UCSD-AML1 (cell line): ENCODE results near the gene LAG3.

Experiments
- DNase-seq: peaks from one replicate; lab custom pipeline; 2025; ENCODE audit not compliant: unreplicated experiment; lab: John Stamatoyannopoulos, UW

LAG3 gene

GRCh38 chr12:6787309-6787708 lies 15.0 kb downstream of the LAG3 start:
- DNase-seq: no peak

- peak; percentile 83 for DNase-seq
Measured at GRCh38 chr12:6788972-6789924, 16.9 kb downstream of the LAG3 start, which contains the start of gene CD4. Gene CD4, plus strand, starts transcription at chr12:6789528. Its CDS starts 10,611 bp downstream, at chr12:6800139.

- DNase-seq: peak; percentile 56
Measured at GRCh38 chr12:6790496-6791150, 18.3 kb downstream of the LAG3 start.

GRCh38 chr12:6791931-6792520 lies 19.7 kb downstream of the LAG3 start:
- DNase-seq: peak; percentile 37

GRCh38 chr12:6792522-6793201 lies 20.3 kb downstream of the LAG3 start:
- DNase-seq: peak; percentile 69

GRCh38 chr12:6795088-6795487 lies 22.8 kb downstream of the LAG3 start:
- no peak for DNase-seq

GRCh38 chr12:6796576-6796975 lies 24.3 kb downstream of the LAG3 start:
- DNase-seq: no peak

GRCh38 chr12:6799147-6799546 lies 26.8 kb downstream of the LAG3 start:
- DNase-seq: no peak

GRCh38 chr12:6807170-6807569 lies 34.9 kb downstream of the LAG3 start:
- no peak for DNase-seq

GRCh38 chr12:6809056-6809455 lies 36.7 kb downstream of the LAG3 start:
- DNase-seq: no peak

- DNase-seq: no peak
Measured at GRCh38 chr12:6810758-6811157, 38.4 kb downstream of the LAG3 start.

GRCh38 chr12:6813363-6813762 lies 41.0 kb downstream of the LAG3 start:
- DNase-seq: no peak

- DNase-seq: no peak
Measured at GRCh38 chr12:6816598-6816997, 44.3 kb downstream of the LAG3 start.

- DNase-seq: no peak
Measured at GRCh38 chr12:6817098-6817497, 44.8 kb downstream of the LAG3 start.

GRCh38 chr12:6817662-6818157 lies 45.4 kb downstream of the LAG3 start:
- no peak for DNase-seq

GRCh38 chr12:6818222-6818621 lies 45.9 kb downstream of the LAG3 start:
- no peak for DNase-seq

GRCh38 chr12:6818645-6819044 lies 46.3 kb downstream of the LAG3 start:
- DNase-seq: no peak

GRCh38 chr12:6819106-6820030 lies 47.0 kb downstream of the LAG3 start:
- DNase-seq: no peak

- no peak for DNase-seq
Measured at GRCh38 chr12:6820166-6820565, 47.8 kb downstream of the LAG3 start.
